Osteoblast (primary cell): ENCODE results near the gene CIC. TPM values are rescaled to one million over a fixed set of nuclear protein-coding genes. Genes with fewer than 3 reads are reported as not detected.

ENCODE experiments used
- DNase-seq: peaks from one replicate; pipeline ENCODE4 v3.0.0; 2011; ENCODE audit warnings: low spot score, mixed read lengths; ENCODE audit not compliant: insufficient read length; ENCODE audit errors: missing footprints
- H2AFZ ChIP-seq: 2 replicates; pipeline ENCODE4 v1.6.0; 2011; ENCODE audit warnings: mild to moderate bottlenecking, low read length
- H3K27ac ChIP-seq: 2 replicates; pipeline ENCODE4 v1.5.1; 2011; ENCODE audit warnings: mild to moderate bottlenecking, low read depth, low read length, moderate library complexity
- H3K27me3 ChIP-seq: 2 replicates; pipeline ENCODE4 v1.6.0; 2012; ENCODE audit warnings: mild to moderate bottlenecking, control low read depth, inconsistent platforms, low read length, moderate library complexity; ENCODE audit not compliant: insufficient read depth
- H3K36me3 ChIP-seq: 2 replicates; pipeline ENCODE4 v1.5.1; 2011; ENCODE audit warnings: mild to moderate bottlenecking, low read length, control low read depth, moderate library complexity; ENCODE audit not compliant: insufficient read depth
- H3K4me1 ChIP-seq: 2 replicates; pipeline ENCODE4 v1.5.1; 2011; ENCODE audit warnings: mild to moderate bottlenecking, low read length, control low read depth, moderate library complexity; ENCODE audit not compliant: insufficient read depth
- H3K4me2 ChIP-seq: 2 replicates; pipeline ENCODE4 v1.6.0; 2011; ENCODE audit warnings: mild to moderate bottlenecking, low read length; ENCODE audit not compliant: insufficient read depth
- H3K4me3 ChIP-seq: fragments of 200-600 bp; sonication (generic); 3 replicates; pipeline ENCODE4 v1.5.1; 2012; ENCODE audit warnings: mild to moderate bottlenecking, low read length, inconsistent platforms; ENCODE audit not compliant: insufficient read depth
- H3K79me2 ChIP-seq: 2 replicates; pipeline ENCODE4 v1.6.0; 2012; ENCODE audit warnings: mild to moderate bottlenecking, low read length, control low read depth, inconsistent platforms; ENCODE audit not compliant: insufficient read depth
- H3K9me3 ChIP-seq: 2 replicates; pipeline ENCODE4 v1.5.1; 2011; ENCODE audit warnings: low read depth, low read length, control low read depth
- H4K20me1 ChIP-seq: 2 replicates; pipeline ENCODE4 v1.6.0; 2012; ENCODE audit warnings: mild to moderate bottlenecking, low read length, control low read depth; ENCODE audit not compliant: insufficient read depth
- total RNA-seq: library from RNA; depleted of rRNA; stranded (reverse); fragments of >200 nt; gene quantifications from 2 replicates; pipeline ENCODE4 v1.2.3, GENCODE V29; 2012
- TF ChIP-seq, protein P1 (sequence below): IDR thresholded peaks from 2 replicates; pipeline ENCODE4 v1.5.1; 2011; ENCODE audit warnings: mild to moderate bottlenecking, low read depth, low read length, moderate library complexity; ENCODE audit errors: extremely low read depth

Gene CIC
- total RNA-seq, 1 donor, result 39.1 TPM

GRCh38 chr19:42279902-42280814 lies 11.1 kb downstream of the CIC start:
- H4K20me1 ChIP-seq, result peaks cover 51% of the 10 kb centered on the region
- H3K27me3 ChIP-seq, result no peaks in the 10 kb centered on the region
- H3K4me2 ChIP-seq, result peak overlapping the region; percentile 80
- TF ChIP-seq, protein P1, sequence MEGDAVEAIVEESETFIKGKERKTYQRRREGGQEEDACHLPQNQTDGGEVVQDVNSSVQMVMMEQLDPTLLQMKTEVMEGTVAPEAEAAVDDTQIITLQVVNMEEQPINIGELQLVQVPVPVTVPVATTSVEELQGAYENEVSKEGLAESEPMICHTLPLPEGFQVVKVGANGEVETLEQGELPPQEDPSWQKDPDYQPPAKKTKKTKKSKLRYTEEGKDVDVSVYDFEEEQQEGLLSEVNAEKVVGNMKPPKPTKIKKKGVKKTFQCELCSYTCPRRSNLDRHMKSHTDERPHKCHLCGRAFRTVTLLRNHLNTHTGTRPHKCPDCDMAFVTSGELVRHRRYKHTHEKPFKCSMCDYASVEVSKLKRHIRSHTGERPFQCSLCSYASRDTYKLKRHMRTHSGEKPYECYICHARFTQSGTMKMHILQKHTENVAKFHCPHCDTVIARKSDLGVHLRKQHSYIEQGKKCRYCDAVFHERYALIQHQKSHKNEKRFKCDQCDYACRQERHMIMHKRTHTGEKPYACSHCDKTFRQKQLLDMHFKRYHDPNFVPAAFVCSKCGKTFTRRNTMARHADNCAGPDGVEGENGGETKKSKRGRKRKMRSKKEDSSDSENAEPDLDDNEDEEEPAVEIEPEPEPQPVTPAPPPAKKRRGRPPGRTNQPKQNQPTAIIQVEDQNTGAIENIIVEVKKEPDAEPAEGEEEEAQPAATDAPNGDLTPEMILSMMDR, result peak; percentile 78
- no peak overlapping the region for H2AFZ ChIP-seq
- H3K36me3 ChIP-seq, result peaks cover 7% of the 10 kb centered on the region
- H3K27ac ChIP-seq, result peak overlapping the region; percentile 65
- peak; percentile 100 for DNase-seq
- peaks cover 69% of the 10 kb centered on the region for H3K79me2 ChIP-seq
- no peaks in the 10 kb centered on the region for H3K9me3 ChIP-seq
- peak overlapping the region; percentile 88 for H3K4me3 ChIP-seq
- H3K4me1 ChIP-seq, result peaks cover 66% of the 10 kb centered on the region

GRCh38 chr19:42280815-42281145 lies 11.7 kb downstream of the CIC start:
- no peaks in the 10 kb centered on the region for H3K27me3 ChIP-seq
- H3K4me2 ChIP-seq, result peak overlapping the region; percentile 80
- TF ChIP-seq, protein P1, result no peak
- no peaks in the 10 kb centered on the region for H3K9me3 ChIP-seq
- H3K79me2 ChIP-seq, result peaks cover 71% of the 10 kb centered on the region
- peaks cover 72% of the 10 kb centered on the region for H3K4me1 ChIP-seq
- H4K20me1 ChIP-seq, result peaks cover 53% of the 10 kb centered on the region
- peaks cover 6% of the 10 kb centered on the region for H3K36me3 ChIP-seq
- H2AFZ ChIP-seq, result no peak overlapping the region
- peak overlapping the region; percentile 88 for H3K4me3 ChIP-seq
- H3K27ac ChIP-seq, result peak overlapping the region; percentile 65
- DNase-seq, result peak; percentile 99

GRCh38 chr19:42281146-42281826 lies 12.2 kb downstream of the CIC start:
- Histone ChIP-seq H3K4me2 (peak overlapping the region; percentile 80), H3K9me3 (no peaks in the 10 kb centered on the region), H3K27me3 (no peaks in the 10 kb centered on the region), H3K4me3 (peak overlapping the region; percentile 66), H4K20me1 (peaks cover 53% of the 10 kb centered on the region), H3K27ac (peak overlapping the region; percentile 74), H3K79me2 (peaks cover 71% of the 10 kb centered on the region), H3K4me1 (peaks cover 76% of the 10 kb centered on the region), H2AFZ (no peak overlapping the region), H3K36me3 (peaks cover under 1% of the 10 kb centered on the region)
- TF ChIP-seq, protein P1, result no peak
- no peak for DNase-seq
